Activated naive CD4-positive, alpha-beta T cell treated with Interleukin-2 at 50 U/mL for 16 hours (primary cell): ENCODE measurements around the gene UST.
"Not testable (repeated sequence)": the region's sequence is repeated elsewhere in the genome, so short reads cannot be mapped to it uniquely, and the experiment has no call there.

Source experiments
- DNase-seq: peaks from one replicate; pipeline ENCODE4 v3.0.0-alpha.2; 2020

UST gene

DNA sequence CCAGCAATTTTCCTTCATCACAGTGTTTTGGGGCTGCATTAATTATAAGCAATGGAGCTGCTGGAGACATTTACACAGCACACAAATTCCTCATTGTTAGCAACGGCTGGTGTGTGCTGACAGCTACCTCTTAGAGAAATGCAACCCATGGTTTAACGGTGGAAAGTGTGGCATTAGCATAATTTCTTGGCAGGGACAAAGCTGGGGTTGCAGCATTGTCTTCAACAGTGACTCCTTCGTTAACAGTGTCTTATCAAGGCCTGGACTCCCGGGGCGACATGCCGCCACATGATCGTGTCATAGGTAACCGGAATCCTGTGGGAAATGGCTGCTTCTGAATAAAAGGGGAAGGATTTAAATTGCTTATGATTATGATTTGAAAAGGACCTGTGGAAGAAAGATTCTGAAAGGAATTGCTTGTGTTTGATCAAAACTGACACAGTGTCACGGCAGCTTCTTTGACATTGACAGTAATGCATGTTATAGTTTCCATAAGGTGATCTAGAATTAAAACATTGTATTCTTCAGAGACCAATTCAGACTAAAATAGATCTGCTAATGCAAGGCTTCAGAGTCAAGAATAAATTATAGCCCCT is 128.0 kb downstream of the UST start:
- no peak for DNase-seq

DNA sequence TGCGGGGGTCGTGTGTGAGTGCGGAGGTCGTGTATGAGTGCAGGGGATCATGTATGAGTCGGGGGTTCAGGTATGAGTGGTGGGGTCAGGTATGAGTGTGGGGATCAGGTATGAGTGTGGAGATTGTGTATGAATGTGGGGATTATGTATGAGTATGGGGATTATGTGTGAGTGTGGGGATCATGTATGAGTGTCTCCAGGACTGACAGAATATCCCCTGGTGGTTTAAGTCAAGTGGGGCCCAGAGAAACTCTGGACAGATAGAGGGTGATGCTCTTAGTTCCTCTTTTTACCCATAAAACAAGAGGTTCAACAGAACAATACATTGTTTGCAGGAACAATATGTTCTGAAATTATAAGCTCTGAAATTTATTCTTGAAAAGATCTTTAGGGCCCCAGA is 131.9 kb downstream of the UST start:
- DNase-seq: no peak

GRCh38 chr6:148880742-148881141 is 133.9 kb downstream of the UST start:
- not testable (repeated sequence) for DNase-seq

GRCh38 chr6:148881593-148882311 is 134.9 kb downstream of the UST start:
- DNase-seq: no peak

DNA sequence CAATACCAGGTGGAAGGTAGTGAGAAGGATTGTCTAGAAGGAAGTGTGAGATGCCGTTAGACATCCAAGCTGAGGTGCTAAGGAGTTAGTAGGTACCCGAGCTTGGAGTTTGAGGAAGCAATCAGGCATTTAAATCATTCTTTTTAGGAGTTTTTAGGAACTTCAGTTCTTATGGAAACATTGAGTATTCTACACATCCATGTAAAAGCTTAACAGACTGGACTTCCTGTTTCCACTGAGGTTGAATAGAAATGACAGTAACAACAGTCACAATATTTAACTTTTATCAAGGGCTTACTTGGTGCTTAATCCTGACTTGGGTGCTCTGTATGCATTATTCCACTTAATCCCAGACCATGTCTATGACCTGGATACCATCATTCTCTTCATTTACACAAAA is 136.4 kb downstream of the UST start:
- DNase-seq: no peak

GRCh38 chr6:148884461-148884860 is 137.6 kb downstream of the UST start:
- DNase-seq: no peak

DNA sequence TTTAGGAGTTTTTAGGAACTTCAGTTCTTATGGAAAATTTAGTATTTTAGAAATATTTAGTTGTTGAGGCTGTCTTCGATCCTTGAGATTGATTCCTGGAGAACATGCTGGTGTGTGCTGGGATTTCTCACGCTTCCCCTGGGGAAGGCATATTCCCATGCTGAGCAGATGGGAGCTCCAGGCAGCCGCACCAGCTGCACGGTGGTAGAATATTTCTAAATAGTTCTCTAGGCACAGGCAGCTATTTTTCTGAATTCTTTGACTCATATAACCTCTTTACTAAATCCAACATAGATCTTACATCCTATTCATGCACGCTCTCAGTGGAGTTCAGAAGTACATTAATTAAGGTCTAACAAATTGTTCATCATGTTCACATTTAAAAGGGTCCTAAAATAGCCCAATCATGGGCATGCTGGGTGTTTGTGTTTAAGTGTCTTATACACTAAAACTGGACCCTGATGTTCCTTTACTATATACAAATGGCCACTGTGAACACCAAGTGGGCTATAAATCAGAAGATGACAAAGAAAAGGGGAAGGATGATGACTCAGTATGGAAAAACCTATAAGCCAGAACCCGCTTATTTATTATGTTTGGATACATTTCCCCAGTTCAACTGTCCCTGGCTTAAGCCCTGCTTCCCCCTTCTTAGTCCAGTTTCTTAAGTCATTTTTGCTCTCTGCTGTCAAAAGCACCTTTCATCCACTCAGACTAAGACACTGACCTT is 138.5 kb downstream of the UST start:
- no peak for DNase-seq

- no peak for DNase-seq
Observed at GRCh38 chr6:148885925-148886845, 139.4 kb downstream of the UST start.

DNA sequence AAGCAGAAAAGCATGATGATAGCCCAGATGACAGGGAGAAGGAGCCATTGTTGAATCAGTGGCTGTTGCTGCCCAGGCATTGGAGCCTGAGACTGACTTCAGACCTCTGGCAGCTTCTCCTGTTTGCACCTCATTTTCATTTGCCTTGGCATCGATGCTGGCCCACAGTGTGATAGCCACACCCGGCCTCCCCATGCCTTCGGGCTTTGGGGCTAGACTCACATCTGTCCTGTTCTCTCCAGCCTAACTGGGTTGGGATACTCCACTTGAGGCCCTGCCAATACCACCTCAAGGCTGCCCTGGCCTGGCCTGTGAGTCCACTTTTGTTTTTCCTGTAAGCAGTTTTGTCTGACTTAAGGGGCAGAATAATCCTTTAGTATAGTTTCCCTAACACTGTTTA is 140.4 kb downstream of the UST start:
- DNase-seq: no peak

DNA sequence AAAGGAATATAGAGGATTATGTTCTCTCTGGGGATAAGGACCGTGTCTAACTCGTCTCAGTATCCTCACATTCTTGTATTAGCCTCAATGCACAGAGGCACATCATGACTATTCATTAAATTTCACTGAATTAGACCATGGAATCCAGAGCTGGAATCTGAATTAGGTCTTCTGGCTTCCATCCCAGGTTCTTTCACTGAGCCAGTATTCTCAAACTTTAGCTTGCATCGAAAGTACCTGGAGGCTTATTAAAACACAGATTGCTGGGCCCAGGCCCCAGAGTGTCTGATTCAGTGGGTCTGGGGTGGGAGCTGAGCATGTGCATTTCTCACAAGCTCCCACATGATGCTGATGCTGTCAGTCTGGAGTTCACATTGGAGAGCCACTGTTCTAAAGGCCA is 142.0 kb downstream of the UST start:
- no peak for DNase-seq

DNA sequence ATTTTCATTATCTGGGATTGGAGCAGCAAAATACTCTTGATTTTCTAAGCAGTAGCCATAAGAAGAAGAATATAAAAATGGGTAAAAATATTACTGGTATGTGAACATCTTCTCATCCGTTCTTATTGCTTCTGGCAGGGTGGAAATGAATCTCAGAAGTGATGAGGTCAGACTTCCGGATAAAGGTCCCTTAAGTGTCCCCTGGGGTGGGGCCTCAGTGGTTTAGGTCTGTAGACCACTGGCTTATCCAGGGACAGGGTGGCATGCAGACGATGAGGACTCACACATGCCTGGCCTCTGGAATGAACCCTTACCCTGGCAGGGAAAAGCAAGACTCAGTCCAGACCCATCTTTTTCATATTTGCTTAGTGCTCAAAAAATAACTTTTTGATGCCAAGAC is 143.3 kb downstream of the UST start:
- no peak for DNase-seq

DNA sequence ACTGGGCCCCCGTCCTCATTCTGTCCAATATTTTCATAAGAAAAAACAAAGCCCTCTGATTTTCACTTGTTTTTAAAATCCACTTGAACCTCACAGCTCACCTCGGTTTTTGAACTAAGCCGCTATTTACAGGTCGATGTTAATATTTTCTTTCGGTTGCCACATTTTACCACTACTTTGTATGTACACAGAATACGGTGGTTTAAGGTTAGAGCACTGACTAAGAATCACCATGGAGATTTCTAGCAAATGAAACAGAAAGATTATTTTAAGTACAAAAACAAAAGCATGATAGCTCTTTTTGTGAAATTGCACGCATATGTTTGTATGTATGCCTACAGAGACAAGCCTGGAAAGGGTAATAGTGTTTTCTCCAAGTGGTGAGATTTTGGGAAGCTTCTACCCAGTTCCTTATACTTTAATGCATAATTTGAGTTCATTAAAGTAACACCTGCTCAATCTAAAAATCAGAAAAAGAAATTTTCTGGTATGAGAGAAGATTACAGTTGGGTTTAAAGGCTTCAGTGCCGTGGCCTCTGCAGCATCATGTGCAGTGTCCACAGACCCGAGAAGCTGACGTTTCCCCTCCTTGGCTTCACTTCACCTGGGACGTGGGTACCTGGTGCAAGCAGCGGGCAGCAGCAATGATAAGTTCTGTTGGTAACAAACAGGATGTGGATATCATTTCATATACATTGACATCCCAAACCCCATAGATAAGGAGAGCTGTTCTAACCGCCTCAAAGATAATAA is 144.0 kb downstream of the UST start:
- no peak for DNase-seq

- DNase-seq: no peak
Observed at GRCh38 chr6:148891405-148891783, 144.6 kb downstream of the UST start.

GRCh38 chr6:148892247-148892646 is 145.4 kb downstream of the UST start:
- DNase-seq: no peak

GRCh38 chr6:148893073-148893472 is 146.2 kb downstream of the UST start:
- DNase-seq: no peak

DNA sequence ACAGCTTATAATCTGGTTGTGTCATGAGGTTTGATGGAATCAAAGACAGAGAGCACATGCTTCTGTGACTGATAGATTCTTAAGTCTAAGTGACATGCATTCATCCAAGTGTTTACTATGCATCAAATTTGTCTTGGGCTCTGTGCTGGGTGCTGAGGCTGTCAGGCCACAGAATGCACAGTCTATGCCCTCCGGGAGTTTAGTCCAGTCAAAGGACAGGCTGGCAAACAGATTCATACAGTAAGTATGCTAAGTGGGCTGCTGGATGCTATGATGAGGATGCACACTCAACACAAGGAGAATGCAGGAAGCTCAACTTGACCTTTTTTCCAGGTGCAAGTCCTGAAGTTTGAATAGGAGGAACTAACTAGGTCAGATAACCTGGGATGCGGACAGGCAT is 146.7 kb downstream of the UST start:
- no peak for DNase-seq

DNA sequence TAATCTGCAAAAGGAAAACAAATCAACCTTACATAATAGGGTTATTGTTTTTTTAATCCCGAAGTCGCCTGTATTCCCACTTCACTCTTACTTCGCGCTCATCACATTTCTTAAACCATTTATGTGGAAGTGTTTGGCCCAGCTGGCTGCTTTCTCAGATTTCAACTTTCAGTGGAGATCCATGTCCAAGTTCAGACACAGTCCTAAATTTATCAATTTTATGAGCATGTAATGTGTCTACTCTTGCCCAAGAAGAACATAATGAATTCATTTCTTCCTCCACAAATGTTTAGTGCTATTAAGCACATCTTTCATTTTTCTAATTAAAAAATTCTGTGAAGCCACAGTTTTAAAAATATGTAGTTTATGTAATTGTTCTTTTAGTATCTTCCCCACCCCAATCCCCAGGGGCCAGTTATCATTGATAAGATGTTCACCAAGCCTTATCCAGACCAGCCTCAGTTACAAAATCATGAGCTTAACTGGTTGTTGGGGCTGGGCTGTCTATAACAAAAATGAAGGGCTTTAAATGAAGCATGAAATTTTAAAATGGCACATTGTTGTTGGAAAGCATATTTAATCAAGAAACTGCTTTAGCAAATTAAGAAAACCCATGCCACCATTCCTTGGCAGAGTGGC is 151.7 kb downstream of the UST start:
- DNase-seq: no peak

DNA sequence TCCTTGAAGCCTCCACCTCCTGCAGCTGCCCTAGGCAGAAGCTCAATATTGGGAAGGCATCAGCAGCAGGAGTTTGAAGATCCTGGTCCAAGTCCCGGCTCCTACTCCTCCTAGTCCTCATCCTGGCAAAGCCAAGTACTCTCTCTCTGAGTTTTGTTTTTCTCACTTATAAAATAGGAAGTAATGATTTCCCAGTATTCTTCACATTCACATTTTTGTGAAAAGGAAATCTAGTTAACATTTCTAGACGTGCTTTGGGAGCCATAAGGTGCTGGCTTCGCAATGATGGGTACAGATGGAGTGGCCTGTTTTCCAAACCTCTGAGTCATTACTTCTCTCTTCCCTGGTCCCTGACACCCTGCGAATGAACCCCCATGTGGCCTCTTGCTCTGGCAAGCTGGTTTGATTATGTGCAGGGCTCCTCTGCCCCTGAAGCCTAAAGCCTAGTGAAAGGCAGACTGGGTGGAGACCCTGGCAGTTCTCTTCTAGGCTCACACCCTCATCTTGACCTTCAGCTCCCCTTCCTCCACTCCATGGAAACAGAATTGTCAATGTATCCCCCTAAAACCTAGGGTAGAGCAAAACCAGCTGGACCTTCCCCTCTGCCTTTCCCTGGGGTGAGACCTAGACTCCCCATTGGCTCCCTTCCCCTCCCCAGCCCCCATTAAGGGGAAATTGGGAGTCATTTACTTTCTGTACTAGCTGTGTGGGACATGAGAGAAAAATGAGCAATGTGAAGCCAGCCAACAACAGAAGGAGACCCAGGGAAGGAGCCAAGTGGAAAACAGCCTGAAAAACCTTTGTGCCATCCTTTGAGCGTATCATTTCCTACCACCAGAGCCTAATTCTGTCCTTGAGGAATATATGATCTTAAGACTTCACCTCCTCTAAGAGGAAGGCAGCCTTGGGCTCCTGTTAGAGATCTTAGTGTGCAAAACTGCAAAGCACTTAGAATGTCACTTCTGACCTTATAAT is 158.4 kb downstream of the UST start:
- no peak for DNase-seq

DNA sequence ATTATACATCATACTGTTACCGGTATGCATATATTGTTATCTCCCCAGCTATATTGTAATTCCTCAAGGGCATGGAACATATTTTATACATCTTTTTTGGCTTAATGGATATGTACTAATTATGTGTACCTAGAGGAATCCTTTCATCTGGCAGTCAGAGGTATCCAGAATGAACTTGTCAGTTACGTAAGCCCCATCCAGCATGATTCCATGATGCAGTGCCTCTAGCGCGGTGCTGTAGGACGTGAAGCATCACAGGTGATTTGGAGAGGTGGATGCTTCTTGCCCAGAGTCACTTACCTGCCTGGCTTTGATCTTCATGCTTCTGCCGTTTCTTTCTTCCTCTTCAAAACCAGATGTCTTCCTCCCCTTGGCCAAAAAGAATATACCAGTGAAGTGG is 159.1 kb downstream of the UST start:
- DNase-seq: no peak

DNA sequence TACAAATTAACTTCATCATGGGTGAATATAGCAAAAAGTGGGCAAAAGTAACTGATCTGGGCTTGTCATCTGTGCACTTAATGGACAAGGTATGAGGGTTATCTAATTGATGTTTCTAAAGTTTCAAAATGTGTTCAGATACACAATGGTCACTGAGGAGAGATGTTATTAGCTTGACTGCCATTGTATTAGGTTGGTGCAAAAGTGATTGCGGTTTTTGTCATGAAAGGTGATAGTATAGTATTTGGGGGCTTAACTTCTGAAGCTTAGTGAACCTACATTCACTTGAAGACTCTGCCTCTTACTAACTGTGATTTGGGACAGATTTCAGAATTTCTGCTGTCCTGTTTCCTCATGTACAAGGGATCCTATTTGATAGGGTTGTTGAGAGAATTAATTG is 159.6 kb downstream of the UST start:
- no peak for DNase-seq

DNA sequence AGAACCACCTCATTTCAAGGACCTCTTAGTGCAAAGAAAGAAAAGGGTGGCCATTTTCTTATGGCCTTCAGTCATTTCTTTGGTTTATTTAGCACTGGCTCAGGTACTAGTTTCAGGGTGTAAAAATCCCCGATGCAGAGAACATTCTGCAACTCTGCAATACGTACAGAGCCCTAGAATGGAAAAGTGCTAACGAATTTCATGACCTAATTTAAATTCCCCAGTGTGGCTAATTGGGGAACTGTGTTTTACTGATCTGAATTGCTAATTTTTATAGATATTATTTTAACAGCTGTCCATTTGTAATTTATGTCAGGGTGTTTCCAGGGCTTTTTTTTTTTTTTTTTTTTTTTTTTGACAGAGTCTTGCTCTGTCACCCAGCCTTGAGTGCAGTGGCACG is 160.7 kb downstream of the UST start:
- DNase-seq: no peak
